HG03354 (cell line): ENCODE measurements around the gene AMOTL1.

Source experiments
- ATAC-seq: cut with Tn5 transposase; IDR thresholded peaks from one replicate; pipeline ENCODE4 v1.9.1; 2021; ENCODE audit warnings: mild to moderate bottlenecking; ENCODE audit not compliant: unreplicated experiment, poor library complexity, severe bottlenecking

Gene AMOTL1

GRCh38 chr11:94740083-94741021 is 27.8 kb upstream of the AMOTL1 start:
- ATAC-seq, result peak; percentile 41

GRCh38 chr11:94741022-94741679 is 27.0 kb upstream of the AMOTL1 start:
- ATAC-seq, result peak; percentile 60

GRCh38 chr11:94742665-94743064 is 25.5 kb upstream of the AMOTL1 start:
- ATAC-seq, result no peak

- no peak for ATAC-seq
These were observed 21.4 kb upstream of the AMOTL1 start for GRCh38 chr11:94746721-94747120.

GRCh38 chr11:94747146-94747545 is 21.0 kb upstream of the AMOTL1 start:
- ATAC-seq, result no peak

- no peak for ATAC-seq
These were observed 20.5 kb upstream of the AMOTL1 start for GRCh38 chr11:94747601-94748041.

- no peak for ATAC-seq
These were observed 18.8 kb upstream of the AMOTL1 start for GRCh38 chr11:94749369-94749768.

GRCh38 chr11:94750319-94751217 is 17.6 kb upstream of the AMOTL1 start:
- no peak for ATAC-seq

GRCh38 chr11:94751218-94751609 is 16.9 kb upstream of the AMOTL1 start:
- no peak for ATAC-seq

GRCh38 chr11:94751786-94752185 is 16.4 kb upstream of the AMOTL1 start:
- ATAC-seq, result no peak

- no peak for ATAC-seq
These were observed 14.5 kb upstream of the AMOTL1 start for GRCh38 chr11:94753630-94754029.

- no peak for ATAC-seq
These were observed 13.8 kb upstream of the AMOTL1 start for GRCh38 chr11:94754335-94754734.

GRCh38 chr11:94754819-94755218 is 13.3 kb upstream of the AMOTL1 start:
- no peak for ATAC-seq

GRCh38 chr11:94755494-94755893 is 12.7 kb upstream of the AMOTL1 start:
- ATAC-seq, result no peak

- ATAC-seq, result peak; percentile 76
These were observed 11.0 kb upstream of the AMOTL1 start for GRCh38 chr11:94757037-94757735.

GRCh38 chr11:94758666-94759065 is 9.5 kb upstream of the AMOTL1 start:
- ATAC-seq, result no peak

GRCh38 chr11:94759522-94759921 is 8.6 kb upstream of the AMOTL1 start:
- ATAC-seq, result no peak

- ATAC-seq, result no peak
These were observed 7.9 kb upstream of the AMOTL1 start for GRCh38 chr11:94760296-94760695.

GRCh38 chr11:94762208-94762607 is 5.9 kb upstream of the AMOTL1 start:
- ATAC-seq, result peak; percentile 44
